GM12878 (cell line): ENCODE results near the gene ZNF689. TPM values are rescaled to one million over a fixed set of nuclear protein-coding genes. Genes with fewer than 3 reads are reported as not detected.

Source experiments
- ATAC-seq: fragments of 200-7000 bp; cut with Tn5 transposase; 3 replicates; pipeline ENCODE4 v1.9.1; 2020; ENCODE audit warnings: mild to moderate bottlenecking, moderate library complexity
- BruUV-seq: library from RNA; stranded (reverse); fragments of 400-500 nt; replicated peaks from 2 replicates; lab custom pipeline; 2021; lab: Mats Ljungman, UMichigan
- CTCF ChIA-PET: fragments of 300-600 bp; sonication (Branson Sonifier 250); formaldehyde crosslinking; extraction: SDS; loops from one replicate; lab custom pipeline; 2021; ENCODE audit warnings: inconsistent platforms; lab: Yijun Ruan, JAX
- POLR2A ChIA-PET: fragments of 350-600 bp; formaldehyde crosslinking; extraction: SDS; loops from one replicate; lab custom pipeline; 2021; ENCODE audit warnings: inconsistent platforms; lab: Charles Lee
- RAD21 ChIA-PET: fragments of 300-600 bp; sonication (Branson Sonifier 250); formaldehyde crosslinking; loops from one replicate; lab custom pipeline; 2023; ENCODE audit warnings: antibody characterized with exemption; ENCODE audit not compliant: unreplicated experiment; lab: Charles Lee
- SMC1A ChIA-PET: fragments of 300-600 bp; sonication (Branson Sonifier 250); formaldehyde crosslinking; loops from one replicate; lab custom pipeline; 2023; ENCODE audit not compliant: unreplicated experiment, uncharacterized antibody; lab: Charles Lee
- DNase-seq: peaks from one replicate; pipeline ENCODE4 v3.0.0-alpha.2; 2011; ENCODE audit warnings: low read depth, low spot score
- FAIRE-seq: peaks from 3 replicates; lab custom pipeline; 2011; peaks lifted over from hg19 to GRCh38; lab: Jason Lieb, UNC
- H2AFZ ChIP-seq: 2 replicates; pipeline ENCODE4 v1.6.0; 2011; ENCODE audit warnings: low read depth, low read length, control low read depth; ENCODE audit not compliant: control insufficient read depth
- H3K27ac ChIP-seq: 2 replicates; pipeline ENCODE4 v1.5.1; 2011; ENCODE audit warnings: control low read depth; ENCODE audit not compliant: control insufficient read depth, insufficient read depth
- H3K27me3 ChIP-seq, 2 experiments: replicated peaks in 1 of 2; 2 replicates each; pipeline versions ENCODE4 v1.6.0 to v1.6.1; 2011; ENCODE audit warnings: low read length in 1 of 2; ENCODE audit not compliant: control insufficient read depth in 2 of 2, insufficient read depth in 2 of 2
- H3K36me3 ChIP-seq, 2 experiments: 2 replicates each; pipeline ENCODE4 v1.5.1; 2011; ENCODE audit warnings: low read length in 1 of 2; ENCODE audit not compliant: control insufficient read depth in 2 of 2, insufficient read depth in 2 of 2
- H3K4me1 ChIP-seq: 2 replicates; pipeline ENCODE4 v1.6.1; 2011; ENCODE audit warnings: mild to moderate bottlenecking, low read length, moderate library complexity, mixed read lengths; ENCODE audit not compliant: control insufficient read depth, insufficient read depth
- H3K4me2 ChIP-seq: 2 replicates; pipeline ENCODE4 v1.6.0; 2011; ENCODE audit warnings: control low read depth; ENCODE audit not compliant: control insufficient read depth, insufficient read depth
- H3K4me3 ChIP-seq: fragments of 200-600 bp; sonication (generic); 2 replicates; pipeline ENCODE4 v1.5.1; 2016
- H3K79me2 ChIP-seq: 2 replicates; pipeline ENCODE4 v1.6.0; 2011; ENCODE audit warnings: low read length; ENCODE audit not compliant: control insufficient read depth, insufficient read depth
- H3K9ac ChIP-seq: 2 replicates; pipeline ENCODE4 v1.8.0; 2011; ENCODE audit warnings: low read length, control low read depth, mixed read lengths; ENCODE audit not compliant: control insufficient read depth, insufficient read depth
- H3K9me3 ChIP-seq: replicated peaks from 3 replicates; pipeline ENCODE4 v1.5.1; 2011; ENCODE audit warnings: mild to moderate bottlenecking, low read length; ENCODE audit not compliant: control insufficient read depth, insufficient read depth
- H4K20me1 ChIP-seq: 2 replicates; pipeline ENCODE4 v1.6.0; 2011; ENCODE audit not compliant: control insufficient read depth, insufficient read depth
- BACH1 ChIP-seq: fragments of 450-650 bp; IDR thresholded peaks from 2 replicates; pipeline ENCODE4 v1.6.1; 2017; ENCODE audit warnings: mild to moderate bottlenecking, borderline replicate concordance
- CBFB ChIP-seq: IDR thresholded peaks from 2 replicates; pipeline ENCODE4 v1.6.1; 2016; ENCODE audit warnings: antibody characterized with exemption, low read depth
- CEBPB ChIP-seq, 2 experiments: fragments of 150-350 bp in 1 of 2; IDR thresholded peaks; 2 replicates each; pipeline ENCODE4 v1.6.1; 2012 to 2014; ENCODE audit warnings: low read depth in 2 of 2, low read length in 2 of 2, borderline replicate concordance in 1 of 2, inconsistent platforms in 1 of 2
- IRF4 ChIP-seq: IDR thresholded peaks from 2 replicates; pipeline ENCODE4 v1.6.1; 2011; ENCODE audit warnings: low read depth, low read length
- MEF2A ChIP-seq: IDR thresholded peaks from 2 replicates; pipeline ENCODE4 v1.6.1; 2011; ENCODE audit warnings: low read depth, mild to moderate bottlenecking, low read length, moderate library complexity; ENCODE audit not compliant: insufficient read depth
- MTA3 ChIP-seq: IDR thresholded peaks from 2 replicates; pipeline ENCODE4 v1.6.1; 2012; ENCODE audit warnings: low read length, inconsistent platforms, borderline replicate concordance
- NR2C1 ChIP-seq: fragments of 450-650 bp; IDR thresholded peaks from 2 replicates; pipeline ENCODE4 v1.6.1; 2017; ENCODE audit warnings: antibody characterized with exemption, mild to moderate bottlenecking, moderate library complexity
- NR2C2 ChIP-seq: IDR thresholded peaks from 2 replicates; pipeline ENCODE4 v1.6.1; 2011; ENCODE audit warnings: borderline replicate concordance, low read depth; ENCODE audit not compliant: control insufficient read depth, insufficient read length
- PAX8 ChIP-seq: fragments of 450-650 bp; IDR thresholded peaks from 2 replicates; pipeline ENCODE4 v1.6.1; 2017; ENCODE audit warnings: mild to moderate bottlenecking, moderate library complexity
- POLR2AphosphoS2 ChIP-seq: IDR thresholded peaks from 2 replicates; pipeline ENCODE4 v1.6.1; 2011; ENCODE audit warnings: low read depth, mild to moderate bottlenecking, low read length, improper control_type of control experiment, moderate library complexity
- SMAD1 ChIP-seq: fragments of 450-650 bp; IDR thresholded peaks from 2 replicates; pipeline ENCODE4 v1.6.1; 2018; ENCODE audit warnings: mild to moderate bottlenecking, low read depth; ENCODE audit not compliant: partially characterized antibody
- SMAD5 ChIP-seq: IDR thresholded peaks from 2 replicates; pipeline ENCODE4 v1.6.1; 2016; ENCODE audit warnings: antibody characterized with exemption, low read depth
- STAT3 ChIP-seq: IDR thresholded peaks from 2 replicates; pipeline ENCODE4 v1.6.1; 2011; ENCODE audit warnings: low read depth, low read length, improper control_type of control experiment
- SUZ12 ChIP-seq: fragments of 200-600 bp; sonication (generic); IDR thresholded peaks from one replicate; pipeline ENCODE4 v1.6.1; 2018; ENCODE audit warnings: antibody characterized with exemption, mild to moderate bottlenecking; ENCODE audit not compliant: unreplicated experiment
- TAF1 ChIP-seq: IDR thresholded peaks from 2 replicates; pipeline ENCODE4 v1.6.1; 2011; ENCODE audit warnings: mild to moderate bottlenecking, low read depth, low read length, borderline replicate concordance
- TARDBP ChIP-seq: IDR thresholded peaks from 2 replicates; pipeline ENCODE4 v1.6.1; 2016; ENCODE audit warnings: borderline replicate concordance
- ZNF217 ChIP-seq: fragments of 450-650 bp; IDR thresholded peaks from 2 replicates; pipeline ENCODE4 v1.6.1; 2017; ENCODE audit warnings: antibody characterized with exemption, mild to moderate bottlenecking
- WGBS: methylation state at CpG from one replicate; pipeline ENCODE4 v1.1.6; 2016; ENCODE audit warnings: low lambda C conversion rate; ENCODE audit not compliant: insufficient replicate concordance, insufficient coverage; ENCODE audit errors: missing lambda C conversion rate; 5-methylcytosine and 5-hydroxymethylcytosine counted together
- in situ Hi-C: fragments of 300-500 bp; cut with MboI; formaldehyde crosslinking; loops from 9 replicates; pipeline ENCODE4 v1.14.3; 2018; ENCODE audit warnings: mixed read lengths
- intact Hi-C: fragments of 100-400 bp; cut with micrococcal nuclease; formaldehyde crosslinking; loops from one replicate; pipeline ENCODE4 v1.14.2; 2022; ENCODE audit not compliant: unreplicated experiment
- polyA plus RNA-seq, 11 experiments: library from polyadenylated mRNA; depleted of rRNA in 4 of 11; unstranded in 6 of 11; stranded (reverse) in 5 of 11; fragments of >200 nt; fragmentation: Nextera tagmentation in 4 of 11; fragmentation: Illumina TruSeq in 1 of 11; extraction: Ambion mirVana in 4 of 11; extraction: Trizol in 1 of 11; gene quantifications; 1 replicate in 1 of 11; 2 replicates in 10 of 11; pipeline versions ENCODE4 v1.2.1 to v1.2.3, GENCODE V29; 2011 to 2016; ENCODE audit warnings: inconsistent platforms in 2 of 11, missing spikeins in 2 of 11, low read depth in 1 of 11
- total RNA-seq, 4 experiments: library from RNA; depleted of rRNA in 3 of 4; stranded (reverse); fragments of >200 nt in 3 of 4; fragmentation: Illumina TruSeq in 1 of 4; extraction: Trizol in 1 of 4; gene quantifications; 2 replicates each; pipeline versions ENCODE4 v1.2.1 to v1.2.3, GENCODE V29; 2013 to 2021
- TF ChIP-seq, protein P1 (sequence below): fragments of 150-350 bp; IDR thresholded peaks from 2 replicates; pipeline ENCODE4 v1.6.1; 2016; ENCODE audit warnings: low read depth, low read length
- TF ChIP-seq, protein P2 (sequence below): IDR thresholded peaks from 2 replicates; pipeline ENCODE4 v1.6.1; 2012; ENCODE audit warnings: low read depth, low read length, improper control_type of control experiment

Gene ZNF689
- total and polyA plus RNA-seq, 10 of the 15 experiments (the other 5 are each of a cell fraction or from before 2014, with no cell fraction given) = 4.7 to 13.2 (median 8.5) TPM

DNA sequence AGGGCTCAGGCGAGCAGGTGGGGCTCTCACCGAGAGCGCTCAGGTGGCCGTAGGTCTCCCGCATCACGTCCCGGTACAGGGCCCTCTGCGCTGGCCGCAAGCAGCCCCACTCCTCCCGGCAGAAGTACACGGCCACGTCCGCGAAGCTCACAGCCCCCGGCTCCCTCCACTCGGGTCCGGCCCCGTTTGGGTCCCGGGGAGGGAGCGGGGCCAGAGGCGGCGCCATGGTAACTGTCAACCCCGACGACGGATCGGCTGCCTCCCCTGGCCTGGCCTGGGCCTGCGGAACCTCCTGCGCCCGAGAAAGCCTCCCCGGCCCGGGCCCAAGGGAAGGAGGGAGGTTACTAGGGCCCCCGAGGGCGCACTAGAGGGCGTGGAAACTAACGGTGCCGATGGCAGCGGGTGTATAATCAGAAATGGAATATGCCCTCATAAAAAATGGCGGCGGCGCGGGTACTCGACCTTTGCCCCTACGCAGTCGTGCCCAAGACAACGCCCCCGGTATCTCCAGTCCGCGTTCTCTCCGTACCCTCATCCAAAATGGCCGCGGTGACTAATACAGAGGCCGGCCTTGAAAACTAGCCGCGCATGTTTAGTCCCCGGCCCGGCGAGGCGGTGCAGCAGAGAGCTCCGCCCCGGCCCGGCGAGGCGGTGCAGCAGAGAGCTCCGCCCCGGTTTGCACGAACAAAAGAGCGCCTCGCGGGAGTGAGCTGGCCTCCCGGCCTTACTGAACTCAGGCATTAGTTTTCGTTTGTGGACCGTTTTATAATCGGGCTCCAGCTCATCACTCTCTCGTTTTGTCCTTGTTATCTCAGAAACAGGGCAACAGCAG, 52.0 kb downstream of the ZNF689 start, which contains the start of gene ZNF764:
ZNF764 (minus strand) TSS at position 418 of the 832 bp plus-strand sequence; CDS start at position 226, 192 bp downstream.
- Histone ChIP-seq H3K27ac (peak within 1 kb of the TSS; percentile 85), H3K36me3 (peaks cover 4 to 10% of the 10 kb centered on the region in 2 experiments; a peak in 3 of 4 replicates), H3K27me3 (no peaks in the 10 kb centered on the region), H3K79me2 (peaks cover 11% of the 10 kb centered on the region), H3K4me2 (peak within 1 kb of the TSS; percentile 81), H3K4me3 (peak within 1 kb of the TSS; percentile 87), H3K4me1 (no peaks in the 10 kb centered on the region), H4K20me1 (no peaks in the 10 kb centered on the region), H2AFZ (peak within 1 kb of the TSS; percentile 88), H3K9ac (peak within 1 kb of the TSS; percentile 86), H3K9me3 (no peaks in the 10 kb centered on the region)
- ChIA-PET CTCF (interaction anchor here (0.6 to 3.6 kb wide), 15 partner anchors 10 to 140 kb away, joined by 3 to 59 read pairs (median 5); partner anchors contain the start of genes DCTPP1 and ZNF747), POLR2A (interaction anchor here (0.6 to 5.9 kb wide), 20 partner anchors 9 to 187 kb away, joined by 3 to 109 read pairs (median 4); partner anchors contain the start of genes TBC1D10B, ZNF688, ZNF747 and ZNF785), RAD21 (interaction anchor here (0.6 to 4.3 kb wide), 25 partner anchors 8 to 187 kb away, joined by 3 to 99 read pairs (median 5); partner anchors contain the start of genes DCTPP1, PRR14, ZNF688 and ZNF747), SMC1A (interaction anchor here (0.6 to 2.8 kb wide), 16 partner anchors 9 to 148 kb away, joined by 3 to 47 read pairs (median 4); partner anchors contain the start of genes DCTPP1, ITGAL, ZNF688 and ZNF689)
- under 1% methylated on average over 74 of the region's 74 CpGs for WGBS
- TSS peak; percentile 72 for BruUV-seq
- in situ Hi-C loops (no loop called here), intact Hi-C loops (loop anchor here (1.0 kb wide), 1 partner anchor 23 kb away; no protein-coding TSS in a partner anchor)
- ATAC-seq (peak; percentile 96), FAIRE-seq (peak; percentile 85), DNase-seq (peak; percentile 84)
- no peak for TF ChIP-seq MTA3
- TF ChIP-seq, protein P1, sequence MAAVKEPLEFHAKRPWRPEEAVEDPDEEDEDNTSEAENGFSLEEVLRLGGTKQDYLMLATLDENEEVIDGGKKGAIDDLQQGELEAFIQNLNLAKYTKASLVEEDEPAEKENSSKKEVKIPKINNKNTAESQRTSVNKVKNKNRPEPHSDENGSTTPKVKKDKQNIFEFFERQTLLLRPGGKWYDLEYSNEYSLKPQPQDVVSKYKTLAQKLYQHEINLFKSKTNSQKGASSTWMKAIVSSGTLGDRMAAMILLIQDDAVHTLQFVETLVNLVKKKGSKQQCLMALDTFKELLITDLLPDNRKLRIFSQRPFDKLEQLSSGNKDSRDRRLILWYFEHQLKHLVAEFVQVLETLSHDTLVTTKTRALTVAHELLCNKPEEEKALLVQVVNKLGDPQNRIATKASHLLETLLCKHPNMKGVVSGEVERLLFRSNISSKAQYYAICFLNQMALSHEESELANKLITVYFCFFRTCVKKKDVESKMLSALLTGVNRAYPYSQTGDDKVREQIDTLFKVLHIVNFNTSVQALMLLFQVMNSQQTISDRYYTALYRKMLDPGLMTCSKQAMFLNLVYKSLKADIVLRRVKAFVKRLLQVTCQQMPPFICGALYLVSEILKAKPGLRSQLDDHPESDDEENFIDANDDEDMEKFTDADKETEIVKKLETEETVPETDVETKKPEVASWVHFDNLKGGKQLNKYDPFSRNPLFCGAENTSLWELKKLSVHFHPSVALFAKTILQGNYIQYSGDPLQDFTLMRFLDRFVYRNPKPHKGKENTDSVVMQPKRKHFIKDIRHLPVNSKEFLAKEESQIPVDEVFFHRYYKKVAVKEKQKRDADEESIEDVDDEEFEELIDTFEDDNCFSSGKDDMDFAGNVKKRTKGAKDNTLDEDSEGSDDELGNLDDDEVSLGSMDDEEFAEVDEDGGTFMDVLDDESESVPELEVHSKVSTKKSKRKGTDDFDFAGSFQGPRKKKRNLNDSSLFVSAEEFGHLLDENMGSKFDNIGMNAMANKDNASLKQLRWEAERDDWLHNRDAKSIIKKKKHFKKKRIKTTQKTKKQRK = no peak
- 0 out of 2 replicates have a peak, but pooled peaks have one; percentile 9 for TF ChIP-seq BACH1
- TF ChIP-seq NR2C2 = peak; percentile 79
- no peak; the same call in 1 of the 2 replicates for TF ChIP-seq SMAD5
- no peak for TF ChIP-seq PAX8
- TF ChIP-seq CEBPB (IDR thresholded peaks at IDR 0.05; ENCODE audit: borderline replicate concordance in 1 of 2, low read depth in 2 of 2, low read length in 2 of 2) = no peak
- peak; percentile 80 for TF ChIP-seq TAF1
- peak; percentile 99 for TF ChIP-seq NR2C1
- no peak for TF ChIP-seq SUZ12
- TF ChIP-seq IRF4 = no peak
- TF ChIP-seq SMAD1 = no peak
- no peak for TF ChIP-seq ZNF217
- 0 out of 2 replicates have a peak, but pooled peaks have one; percentile 52 for TF ChIP-seq MEF2A
- TF ChIP-seq CBFB = peak; percentile 45; the same call in 1 of the 2 replicates
- TF ChIP-seq STAT3 = no peak
- peak; percentile 51; the same call in 1 of the 2 replicates for TF ChIP-seq POLR2AphosphoS2
- TF ChIP-seq, protein P2, sequence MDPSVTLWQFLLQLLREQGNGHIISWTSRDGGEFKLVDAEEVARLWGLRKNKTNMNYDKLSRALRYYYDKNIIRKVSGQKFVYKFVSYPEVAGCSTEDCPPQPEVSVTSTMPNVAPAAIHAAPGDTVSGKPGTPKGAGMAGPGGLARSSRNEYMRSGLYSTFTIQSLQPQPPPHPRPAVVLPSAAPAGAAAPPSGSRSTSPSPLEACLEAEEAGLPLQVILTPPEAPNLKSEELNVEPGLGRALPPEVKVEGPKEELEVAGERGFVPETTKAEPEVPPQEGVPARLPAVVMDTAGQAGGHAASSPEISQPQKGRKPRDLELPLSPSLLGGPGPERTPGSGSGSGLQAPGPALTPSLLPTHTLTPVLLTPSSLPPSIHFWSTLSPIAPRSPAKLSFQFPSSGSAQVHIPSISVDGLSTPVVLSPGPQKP = 0 out of 2 replicates have a peak, but pooled peaks have one; percentile 47
- TF ChIP-seq TARDBP = no peak; the same call in 1 of the 2 replicates
